ENCODE results near the gene ABCG2. TPM values are rescaled to one million over a fixed set of nuclear protein-coding genes. Genes with fewer than 3 reads are reported as not detected.

ABCG2 gene
- total and polyA plus RNA-seq, 3 donors from 2014 or later: 4.3 to 9.5 (median 9.4) TPM

DNA sequence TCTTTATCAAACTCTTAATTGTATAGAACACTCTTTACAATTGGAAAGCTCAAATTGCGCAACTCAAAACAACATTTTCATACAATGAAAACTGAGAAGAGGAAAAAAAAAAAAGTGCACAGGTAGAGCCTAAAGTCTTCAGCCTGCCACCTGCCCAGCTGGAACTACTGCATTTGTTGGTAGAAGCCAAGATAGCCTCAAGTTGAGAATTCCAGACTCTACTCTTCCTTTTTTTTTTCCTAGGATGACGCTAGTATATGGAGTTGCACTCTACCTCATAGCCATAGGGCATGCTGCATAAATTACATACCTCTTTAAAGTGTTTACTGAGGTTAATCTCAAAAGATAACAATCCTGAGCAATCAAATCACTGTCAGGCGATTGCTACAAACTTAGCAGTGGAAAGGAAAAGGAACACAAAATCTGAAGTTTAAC, 13.6 kb downstream of the ABCG2 start:
- intact Hi-C loops (cut with DNase I; ENCODE audit: low total_unique reads): no loop called here
- TF ChIP-seq POLR2A (IDR thresholded peaks at IDR 0.05): no peak
- TF ChIP-seq, protein P1, sequence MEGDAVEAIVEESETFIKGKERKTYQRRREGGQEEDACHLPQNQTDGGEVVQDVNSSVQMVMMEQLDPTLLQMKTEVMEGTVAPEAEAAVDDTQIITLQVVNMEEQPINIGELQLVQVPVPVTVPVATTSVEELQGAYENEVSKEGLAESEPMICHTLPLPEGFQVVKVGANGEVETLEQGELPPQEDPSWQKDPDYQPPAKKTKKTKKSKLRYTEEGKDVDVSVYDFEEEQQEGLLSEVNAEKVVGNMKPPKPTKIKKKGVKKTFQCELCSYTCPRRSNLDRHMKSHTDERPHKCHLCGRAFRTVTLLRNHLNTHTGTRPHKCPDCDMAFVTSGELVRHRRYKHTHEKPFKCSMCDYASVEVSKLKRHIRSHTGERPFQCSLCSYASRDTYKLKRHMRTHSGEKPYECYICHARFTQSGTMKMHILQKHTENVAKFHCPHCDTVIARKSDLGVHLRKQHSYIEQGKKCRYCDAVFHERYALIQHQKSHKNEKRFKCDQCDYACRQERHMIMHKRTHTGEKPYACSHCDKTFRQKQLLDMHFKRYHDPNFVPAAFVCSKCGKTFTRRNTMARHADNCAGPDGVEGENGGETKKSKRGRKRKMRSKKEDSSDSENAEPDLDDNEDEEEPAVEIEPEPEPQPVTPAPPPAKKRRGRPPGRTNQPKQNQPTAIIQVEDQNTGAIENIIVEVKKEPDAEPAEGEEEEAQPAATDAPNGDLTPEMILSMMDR (IDR thresholded peaks at IDR 0.05): no peak
- Histone ChIP-seq H3K27me3 (no peaks in the 10 kb centered on the region), H3K36me3 (ENCODE audit: low read depth, missing control alignments) (no peaks in the 10 kb centered on the region), H3K4me1 (no peaks in the 10 kb centered on the region), H3K4me3 (no peak overlapping the region), H3K9me3 (no peaks in the 10 kb centered on the region), H3K27ac (no peak overlapping the region)
- no peak for DNase-seq
- 73 to 90% methylated on average over 3 of the region's 3 CpGs for WGBS, 2 donors

DNA sequence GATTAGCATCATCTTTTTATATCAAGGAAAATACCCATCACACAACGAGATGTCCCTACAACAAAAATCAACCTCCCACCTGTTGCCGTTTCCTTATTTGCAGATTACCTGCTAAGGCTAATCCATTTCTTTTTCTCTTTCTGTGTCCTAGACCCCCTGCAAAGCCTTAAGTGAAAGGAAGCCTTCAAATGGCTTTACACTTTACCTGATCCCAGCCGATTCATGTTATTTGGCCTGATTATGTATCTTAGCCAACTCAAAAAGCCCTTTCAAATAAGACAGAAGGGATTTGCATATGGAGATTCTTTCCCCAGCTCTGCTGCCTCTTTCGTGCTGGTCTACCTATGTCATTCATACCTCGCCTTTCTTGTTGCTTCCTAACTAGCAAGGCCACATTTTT, 14.4 kb downstream of the ABCG2 start:
- WGBS, 2 donors: 94 to 97% methylated on average over 5 of the region's 5 CpGs
- Histone ChIP-seq H3K36me3 (ENCODE audit: low read depth, missing control alignments) (no peaks in the 10 kb centered on the region), H3K9me3 (no peaks in the 10 kb centered on the region), H3K4me3 (no peak overlapping the region), H3K27me3 (no peaks in the 10 kb centered on the region), H3K4me1 (no peaks in the 10 kb centered on the region), H3K27ac (no peak overlapping the region)
- TF ChIP-seq POLR2A (IDR thresholded peaks at IDR 0.05): no peak
- TF ChIP-seq, protein P1 (IDR thresholded peaks at IDR 0.05): no peak
- DNase-seq: no peak
- intact Hi-C loops (cut with DNase I; ENCODE audit: low total_unique reads): no loop called here

DNA sequence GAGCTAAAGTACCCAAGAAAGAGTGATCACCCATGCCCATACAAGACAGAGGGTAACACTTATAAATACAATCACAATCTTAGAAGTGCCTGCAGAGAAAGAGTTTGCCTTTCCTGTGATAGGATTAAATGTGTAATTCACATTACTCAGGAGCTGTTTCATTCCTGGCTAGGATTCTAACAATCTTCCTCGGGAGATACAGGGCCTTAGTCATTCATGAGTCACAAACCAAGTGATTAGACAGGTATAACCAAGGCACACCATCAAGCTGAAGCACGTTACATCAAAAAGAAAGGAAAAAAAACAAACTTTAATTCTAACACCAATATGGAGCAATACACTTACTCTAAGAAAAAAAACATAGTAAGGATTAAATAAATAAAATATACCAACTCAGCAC, 14.9 kb downstream of the ABCG2 start:
- 55 to 92% methylated on average over 2 of the region's 2 CpGs for WGBS, 2 donors
- no peaks in the 10 kb centered on the region for H3K9me3 ChIP-seq
- DNase-seq: no peak
- H3K27me3 ChIP-seq: no peaks in the 10 kb centered on the region
- no peak overlapping the region for H3K4me3 ChIP-seq
- no peaks in the 10 kb centered on the region for H3K4me1 ChIP-seq
- no peaks in the 10 kb centered on the region for H3K36me3 ChIP-seq (ENCODE audit: low read depth, missing control alignments)
- intact Hi-C loops (cut with DNase I; ENCODE audit: low total_unique reads): no loop called here
- H3K27ac ChIP-seq: no peak overlapping the region
- TF ChIP-seq, protein P1 (IDR thresholded peaks at IDR 0.05): no peak
- TF ChIP-seq POLR2A (IDR thresholded peaks at IDR 0.05): no peak

DNA sequence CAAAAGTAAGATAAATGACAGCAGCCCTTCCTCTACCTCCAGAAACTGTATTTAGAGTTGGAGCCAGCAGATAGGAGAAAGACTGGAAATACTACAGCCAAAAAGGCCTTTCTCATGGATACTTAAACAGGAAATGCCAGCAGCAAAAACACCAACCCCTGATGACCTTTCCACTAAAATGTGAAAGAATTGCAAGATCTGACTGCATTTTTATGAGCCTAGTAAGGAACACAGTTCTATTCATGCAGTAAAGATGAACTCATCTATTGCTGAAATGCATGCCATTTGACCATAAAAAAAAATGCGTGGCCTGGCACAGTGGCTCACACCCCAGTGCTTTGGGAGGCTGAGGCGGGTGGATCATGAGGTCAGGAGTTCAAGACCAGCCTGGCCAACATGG, 19.9 kb downstream of the ABCG2 start:
- H3K4me3 ChIP-seq: no peak overlapping the region
- intact Hi-C loops (cut with DNase I; ENCODE audit: low total_unique reads): no loop called here
- H3K36me3 ChIP-seq (ENCODE audit: low read depth, missing control alignments): no peaks in the 10 kb centered on the region
- H3K4me1 ChIP-seq: no peaks in the 10 kb centered on the region
- H3K27me3 ChIP-seq: no peaks in the 10 kb centered on the region
- H3K27ac ChIP-seq: no peak overlapping the region
- 90 to 100% methylated on average over 2 of the region's 2 CpGs for WGBS, 2 donors
- no peak for TF ChIP-seq POLR2A (IDR thresholded peaks at IDR 0.05)
- TF ChIP-seq, protein P1 (IDR thresholded peaks at IDR 0.05): no peak
- no peaks in the 10 kb centered on the region for H3K9me3 ChIP-seq
- no peak for DNase-seq

DNA sequence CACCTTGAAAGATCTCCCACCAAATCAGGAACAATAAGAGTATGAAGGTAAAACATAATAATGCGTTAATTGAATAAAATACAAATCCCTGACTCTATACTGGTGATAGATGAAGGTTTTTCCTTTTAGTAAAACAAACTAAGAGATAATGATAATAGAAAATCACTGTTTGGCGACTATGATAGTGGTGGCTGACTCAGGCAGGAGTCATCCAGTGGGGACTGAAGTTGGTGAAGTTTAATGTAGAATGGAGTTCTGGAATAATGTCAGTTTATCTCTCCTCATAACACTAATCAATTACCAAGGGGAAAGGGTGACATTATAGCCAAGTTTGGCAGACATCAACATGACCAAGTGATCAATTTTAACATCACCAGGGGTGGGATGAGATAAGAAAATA, 21.3 kb downstream of the ABCG2 start:
- Histone ChIP-seq H3K4me3 (no peak overlapping the region), H3K36me3 (ENCODE audit: low read depth, missing control alignments) (no peaks in the 10 kb centered on the region), H3K27me3 (no peaks in the 10 kb centered on the region), H3K4me1 (no peaks in the 10 kb centered on the region), H3K27ac (no peak overlapping the region), H3K9me3 (no peaks in the 10 kb centered on the region)
- intact Hi-C loops (cut with DNase I; ENCODE audit: low total_unique reads): no loop called here
- no peak for TF ChIP-seq POLR2A (IDR thresholded peaks at IDR 0.05)
- TF ChIP-seq, protein P1 (IDR thresholded peaks at IDR 0.05): no peak
- DNase-seq: no peak
- 91 to 96% methylated on average over 2 of the region's 2 CpGs for WGBS, 2 donors

Measured in testis (tissue), 3 donors.